Astrocyte of the cerebellum (primary cell): ENCODE measurements around the gene GNE.

ENCODE experiments used
- DNase-seq: peaks from one replicate; pipeline ENCODE4 v3.0.0-alpha.2; 2011; ENCODE audit warnings: low read depth
- H3K4me3 ChIP-seq: 2 replicates; pipeline ENCODE4 v1.5.1; 2011; ENCODE audit warnings: mild to moderate bottlenecking, low read depth, low read length, moderate library complexity
- CTCF ChIP-seq: IDR thresholded peaks from 2 replicates; pipeline ENCODE4 v1.5.1; 2012; ENCODE audit warnings: low read length, low read depth, moderate library complexity, mild to moderate bottlenecking; ENCODE audit errors: missing control alignments
- in situ Hi-C: cut with HindIII; loops from 2 replicates; pipeline ENCODE4 v1.10.0; 2017; ENCODE audit warnings: low sequenced_read_pairs

Gene GNE

GRCh38 chr9:36204906-36205547, 53.2 kb downstream of the GNE start:
- H3K4me3 ChIP-seq, result no peak overlapping the region
- in situ Hi-C loops, result no loop called here
- no peak for DNase-seq
- peak; percentile 36 for TF ChIP-seq CTCF

GRCh38 chr9:36194326-36195000, 63.8 kb downstream of the GNE start:
- H3K4me3 ChIP-seq, result no peak overlapping the region
- no peak for TF ChIP-seq CTCF
- DNase-seq, result no peak
- in situ Hi-C loops, result no loop called here

GRCh38 chr9:36193023-36193422, 65.2 kb downstream of the GNE start:
- peak overlapping the region; percentile 97 for H3K4me3 ChIP-seq

GRCh38 chr9:36192196-36192595, 66.1 kb downstream of the GNE start:
- DNase-seq, result no peak
- TF ChIP-seq CTCF, result no peak
- in situ Hi-C loops, result no loop called here
- peak overlapping the region; percentile 97 for H3K4me3 ChIP-seq

More at GRCh38 chr9:36193023-36193422, 65.2 kb downstream of the GNE start:
- in situ Hi-C loops, result no loop called here
- no peak for DNase-seq
- TF ChIP-seq CTCF, result no peak

- TF ChIP-seq CTCF, result no peak
- in situ Hi-C loops, result no loop called here
- peak overlapping the region; percentile 97 for H3K4me3 ChIP-seq
- DNase-seq, result no peak
Measured at GRCh38 chr9:36191686-36192085, 66.6 kb downstream of the GNE start.

- peak overlapping the region; percentile 97 for H3K4me3 ChIP-seq
- DNase-seq, result no peak
- in situ Hi-C loops, result no loop called here
- TF ChIP-seq CTCF, result no peak
Measured at GRCh38 chr9:36191290-36191645, 67.0 kb downstream of the GNE start.
